ENCODE data around the gene PPP4R3A. TPM values are rescaled to one million over a fixed set of nuclear protein-coding genes. Genes with fewer than 3 reads are reported as not detected.

PPP4R3A gene
- total RNA-seq, 1 donor from 2014 or later, result 86.2 TPM

- no peak for DNase-seq
- TF ChIP-seq, protein P1, sequence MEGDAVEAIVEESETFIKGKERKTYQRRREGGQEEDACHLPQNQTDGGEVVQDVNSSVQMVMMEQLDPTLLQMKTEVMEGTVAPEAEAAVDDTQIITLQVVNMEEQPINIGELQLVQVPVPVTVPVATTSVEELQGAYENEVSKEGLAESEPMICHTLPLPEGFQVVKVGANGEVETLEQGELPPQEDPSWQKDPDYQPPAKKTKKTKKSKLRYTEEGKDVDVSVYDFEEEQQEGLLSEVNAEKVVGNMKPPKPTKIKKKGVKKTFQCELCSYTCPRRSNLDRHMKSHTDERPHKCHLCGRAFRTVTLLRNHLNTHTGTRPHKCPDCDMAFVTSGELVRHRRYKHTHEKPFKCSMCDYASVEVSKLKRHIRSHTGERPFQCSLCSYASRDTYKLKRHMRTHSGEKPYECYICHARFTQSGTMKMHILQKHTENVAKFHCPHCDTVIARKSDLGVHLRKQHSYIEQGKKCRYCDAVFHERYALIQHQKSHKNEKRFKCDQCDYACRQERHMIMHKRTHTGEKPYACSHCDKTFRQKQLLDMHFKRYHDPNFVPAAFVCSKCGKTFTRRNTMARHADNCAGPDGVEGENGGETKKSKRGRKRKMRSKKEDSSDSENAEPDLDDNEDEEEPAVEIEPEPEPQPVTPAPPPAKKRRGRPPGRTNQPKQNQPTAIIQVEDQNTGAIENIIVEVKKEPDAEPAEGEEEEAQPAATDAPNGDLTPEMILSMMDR (IDR thresholded peaks at IDR 0.05), result no peak
- Histone ChIP-seq H3K27me3 (no peaks in the 10 kb centered on the region), H3K27ac (no peak overlapping the region), H3K4me3 (no peak overlapping the region), H3K36me3 (peaks cover 90% of the 10 kb centered on the region), H3K9me3 (no peaks in the 10 kb centered on the region), H3K4me1 (no peaks in the 10 kb centered on the region)
- ATAC-seq, result no peak
- intact Hi-C loops (cut with DNase I), result no loop called here
Observed at GRCh38 chr14:91466192-91466591, 43.9 kb downstream of the PPP4R3A start.

- intact Hi-C loops (cut with DNase I), result no loop called here
- Histone ChIP-seq H3K36me3 (peaks cover 90% of the 10 kb centered on the region), H3K4me1 (no peaks in the 10 kb centered on the region), H3K4me3 (no peak overlapping the region), H3K27me3 (no peaks in the 10 kb centered on the region), H3K27ac (no peak overlapping the region), H3K9me3 (no peaks in the 10 kb centered on the region)
- no peak for ATAC-seq
- TF ChIP-seq, protein P1 (IDR thresholded peaks at IDR 0.05), result no peak
- DNase-seq, result no peak
Observed at GRCh38 chr14:91464615-91465205, 45.4 kb downstream of the PPP4R3A start.

- Histone ChIP-seq H3K4me1 (no peaks in the 10 kb centered on the region), H3K27ac (no peak overlapping the region), H3K4me3 (no peak overlapping the region), H3K36me3 (peaks cover 87% of the 10 kb centered on the region), H3K27me3 (no peaks in the 10 kb centered on the region), H3K9me3 (no peaks in the 10 kb centered on the region)
- intact Hi-C loops (cut with DNase I), result no loop called here
- ATAC-seq (no peak), DNase-seq (no peak)
- TF ChIP-seq, protein P1 (IDR thresholded peaks at IDR 0.05), result no peak
Observed at GRCh38 chr14:91458612-91459011, 51.5 kb downstream of the PPP4R3A start.

DNA sequence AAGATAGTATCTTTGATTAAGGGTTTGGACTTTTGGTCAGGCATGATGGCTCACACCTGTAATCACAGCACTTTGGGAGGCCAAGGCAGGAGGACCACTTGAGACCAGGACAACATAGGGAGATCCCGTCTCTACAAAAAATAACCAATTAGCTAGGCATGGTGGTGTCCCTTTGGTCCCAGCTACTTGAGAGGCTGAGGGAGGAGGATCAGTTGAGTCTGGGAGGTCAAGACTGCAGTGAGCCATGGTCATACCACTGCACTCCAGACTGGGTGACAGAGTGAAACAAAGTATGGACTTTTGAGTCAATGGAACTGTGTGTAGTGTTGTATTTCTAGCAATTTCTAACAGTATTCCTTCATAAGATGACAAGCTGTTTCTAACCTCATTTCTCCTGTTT, 53.8 kb downstream of the PPP4R3A start:
- ATAC-seq, result no peak

GRCh38 chr14:91454580-91454979, 55.5 kb downstream of the PPP4R3A start:
- no peaks in the 10 kb centered on the region for H3K9me3 ChIP-seq
- H3K4me3 ChIP-seq, result no peak overlapping the region
- H3K27me3 ChIP-seq, result no peaks in the 10 kb centered on the region
- intact Hi-C loops (cut with DNase I), result no loop called here
- no peaks in the 10 kb centered on the region for H3K4me1 ChIP-seq
- DNase-seq, result no peak
- no peak overlapping the region for H3K27ac ChIP-seq
- H3K36me3 ChIP-seq, result peaks cover 47% of the 10 kb centered on the region
- no peak for ATAC-seq
- TF ChIP-seq, protein P1 (IDR thresholded peaks at IDR 0.05), result no peak

More for the DNA sequence above, 53.8 kb downstream of the PPP4R3A start:
- DNase-seq, result no peak
- no peaks in the 10 kb centered on the region for H3K9me3 ChIP-seq
- H3K27ac ChIP-seq, result no peak overlapping the region
- TF ChIP-seq, protein P1 (IDR thresholded peaks at IDR 0.05), result no peak
- H3K4me1 ChIP-seq, result no peaks in the 10 kb centered on the region
- H3K4me3 ChIP-seq, result no peak overlapping the region
- peaks cover 64% of the 10 kb centered on the region for H3K36me3 ChIP-seq
- H3K27me3 ChIP-seq, result no peaks in the 10 kb centered on the region
- intact Hi-C loops (cut with DNase I), result no loop called here

DNA sequence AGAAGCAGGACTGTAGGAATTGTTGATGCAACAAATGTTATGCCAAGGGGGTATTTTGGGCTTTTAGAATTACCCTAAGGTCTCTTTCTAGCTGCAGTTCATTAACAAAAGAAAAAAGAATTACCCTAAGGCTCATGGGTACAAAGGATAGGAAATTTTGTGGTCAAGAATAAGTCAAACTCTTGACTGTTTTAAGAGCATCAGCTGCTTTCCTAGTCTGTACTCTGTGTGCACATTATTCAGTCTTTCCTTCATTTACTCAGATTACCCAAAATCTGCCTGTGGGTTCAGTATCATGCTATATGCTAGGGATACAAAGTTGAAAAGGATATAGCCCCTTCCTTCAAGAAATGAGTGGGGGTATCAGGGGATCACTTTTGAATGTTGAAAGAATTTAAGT, 56.0 kb downstream of the PPP4R3A start:
- Histone ChIP-seq H3K36me3 (peaks cover 42% of the 10 kb centered on the region), H3K4me3 (no peak overlapping the region), H3K27ac (no peak overlapping the region), H3K4me1 (no peaks in the 10 kb centered on the region), H3K9me3 (no peaks in the 10 kb centered on the region), H3K27me3 (no peaks in the 10 kb centered on the region)
- intact Hi-C loops (cut with DNase I), result no loop called here
- ATAC-seq (no peak), DNase-seq (no peak)
- TF ChIP-seq, protein P1 (IDR thresholded peaks at IDR 0.05), result no peak
